HG02885 (cell line): ENCODE results near the gene UNC5A.

Source experiments
- ATAC-seq: cut with Tn5 transposase; IDR thresholded peaks from one replicate; pipeline ENCODE4 v1.9.1; 2021; ENCODE audit warnings: mild to moderate bottlenecking; ENCODE audit not compliant: unreplicated experiment, poor library complexity

Gene UNC5A

GRCh38 chr5:176888865-176889165, 78.5 kb downstream of the UNC5A start:
- no peak for ATAC-seq

GRCh38 chr5:176889321-176890280, 79.2 kb downstream of the UNC5A start:
- ATAC-seq = no peak

- ATAC-seq = no peak
Observed at GRCh38 chr5:176890455-176891330, 80.3 kb downstream of the UNC5A start.

- no peak for ATAC-seq
Observed at GRCh38 chr5:176891331-176891958, 81.1 kb downstream of the UNC5A start.

- no peak for ATAC-seq
Observed at GRCh38 chr5:176892663-176893062, 82.3 kb downstream of the UNC5A start.

- no peak for ATAC-seq
Observed at GRCh38 chr5:176894298-176894697, 83.9 kb downstream of the UNC5A start.

- ATAC-seq = no peak
Observed at GRCh38 chr5:176895831-176896230, 85.5 kb downstream of the UNC5A start.

GRCh38 chr5:176897263-176897662, 86.9 kb downstream of the UNC5A start:
- ATAC-seq = no peak

DNA sequence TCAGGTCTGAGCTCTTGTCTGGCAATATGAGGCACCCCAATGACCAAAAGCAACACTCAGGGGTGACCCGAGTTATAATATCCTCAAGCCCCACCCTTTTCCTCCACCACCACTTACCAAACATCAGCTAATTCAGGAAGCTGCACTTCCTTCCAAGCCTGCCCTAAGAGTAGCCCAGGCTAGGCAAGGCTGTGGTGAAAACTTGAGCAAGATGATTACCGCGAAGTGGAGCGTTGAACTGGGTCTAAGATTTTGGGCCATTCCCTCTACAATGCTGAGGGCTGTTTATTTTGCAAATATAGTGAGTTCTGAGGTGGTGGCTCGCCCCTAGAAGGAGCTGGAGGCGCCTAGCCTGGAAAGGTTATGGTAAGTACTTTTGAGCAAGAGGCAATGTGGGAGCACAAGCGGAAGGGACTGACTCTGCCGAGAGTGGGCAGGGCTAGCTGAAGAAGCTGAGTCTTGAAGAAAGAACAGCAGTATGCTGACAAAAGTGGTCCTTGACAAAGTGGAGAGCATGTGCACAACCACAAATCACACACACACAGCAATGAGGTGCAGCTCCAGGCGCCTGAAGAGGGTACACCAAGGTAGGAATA, 89.0 kb downstream of the UNC5A start, which contains the start of gene HK3:
HK3 (minus strand) TSS at position 51 of the 596 bp plus-strand sequence. CDS start 3,187 bp downstream, outside the sequence.
- ATAC-seq = no peak

DNA sequence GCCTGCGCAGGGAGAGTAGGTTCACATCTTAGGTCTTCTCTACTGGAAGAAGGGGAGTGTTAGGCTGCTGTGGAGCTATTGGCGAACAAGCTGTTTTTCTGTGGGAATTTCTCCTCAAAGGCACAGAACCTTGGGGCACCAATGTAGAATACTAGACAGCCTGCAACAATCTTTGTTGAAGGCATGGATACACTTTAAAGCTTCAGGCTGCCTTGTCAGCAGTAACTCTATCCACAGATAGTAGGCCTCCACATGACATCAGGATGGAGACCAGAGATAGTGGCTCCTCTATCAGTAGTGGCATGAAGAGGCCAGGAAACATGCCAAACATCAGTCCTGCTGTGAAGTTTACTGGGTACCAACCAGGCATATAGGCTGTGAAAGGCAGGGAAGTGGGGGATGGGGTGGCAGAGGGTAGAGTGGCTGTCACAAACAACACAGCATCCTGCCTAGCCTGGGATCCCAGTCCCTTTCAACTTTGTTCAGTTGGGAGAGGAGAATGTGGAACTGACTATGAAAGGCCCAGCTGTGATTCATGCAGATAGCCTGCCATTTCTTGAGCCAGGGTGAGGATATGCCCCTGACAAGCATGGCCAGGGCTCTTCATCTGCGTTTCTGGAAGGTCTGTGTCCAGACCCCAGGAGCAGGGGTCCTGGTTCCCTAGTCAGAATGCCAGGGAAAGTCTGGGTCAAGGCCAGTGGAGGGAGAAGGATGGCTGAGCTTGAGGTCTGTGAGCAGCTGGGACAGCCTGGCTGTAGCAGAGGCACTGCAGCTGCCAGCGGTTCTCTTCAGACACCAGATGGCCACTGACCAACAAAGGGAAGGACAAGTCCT, 89.8 kb downstream of the UNC5A start:
- ATAC-seq = no peak

DNA sequence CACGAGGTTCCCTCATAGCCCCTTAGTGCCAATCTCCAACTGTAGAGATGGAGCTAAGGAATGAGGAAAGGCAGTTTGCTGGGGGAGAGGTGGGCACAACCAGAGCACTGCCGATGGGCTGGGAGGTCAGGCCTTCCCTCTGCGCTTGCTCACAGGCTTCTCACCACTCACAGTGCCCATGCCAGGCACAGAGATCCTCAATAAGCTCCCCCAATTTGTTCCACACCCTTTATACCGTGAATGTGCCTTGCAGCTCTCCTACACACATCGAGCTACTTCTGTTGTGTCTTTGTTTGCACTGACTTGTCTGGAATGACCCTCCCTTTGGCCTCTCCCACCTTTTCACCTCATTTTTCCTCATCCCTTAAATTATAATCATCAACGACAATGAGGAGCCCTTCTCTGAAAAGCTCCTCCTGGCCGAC, 90.4 kb downstream of the UNC5A start:
- no peak for ATAC-seq

DNA sequence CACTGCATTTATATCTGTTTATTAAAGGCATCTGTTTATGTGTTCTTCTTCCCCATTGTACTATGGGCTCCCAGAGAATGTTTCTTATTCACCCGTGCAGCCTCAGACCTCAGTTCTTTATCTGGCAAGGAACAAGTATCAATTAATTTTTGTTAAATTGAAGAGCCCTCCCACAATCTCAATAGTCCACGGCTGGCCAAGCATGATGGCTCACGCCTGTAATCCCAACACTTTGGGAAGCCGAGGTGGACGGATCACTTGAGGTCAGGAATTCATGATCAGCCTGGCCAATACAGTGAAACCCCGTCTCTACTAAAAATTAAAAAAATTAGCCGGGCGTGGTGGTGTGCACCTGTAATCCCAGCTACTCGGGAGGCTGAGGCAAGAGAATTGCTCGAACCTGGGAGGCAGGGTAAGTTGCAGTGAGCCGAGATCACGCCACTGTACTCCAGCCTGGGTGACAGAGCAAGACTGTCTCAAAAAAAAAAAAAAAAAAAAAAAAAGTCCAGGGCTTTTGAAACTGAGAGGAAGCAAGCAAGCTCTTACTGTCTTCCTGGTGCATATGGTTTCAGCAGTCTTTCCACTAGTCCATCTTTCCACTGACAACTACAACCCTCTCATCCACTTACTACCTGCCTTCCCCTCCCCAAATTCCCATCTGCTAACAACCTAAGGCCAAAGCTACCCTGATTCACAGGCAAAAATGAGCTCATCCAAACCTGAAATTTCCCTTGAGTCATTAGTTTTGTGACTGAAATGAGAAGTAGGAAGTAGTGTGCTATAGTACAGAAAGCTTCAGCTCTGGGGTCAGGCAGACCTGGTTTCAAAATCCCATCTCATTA, 91.1 kb downstream of the UNC5A start:
- peak; percentile 56 for ATAC-seq

- ATAC-seq = no peak
Observed at GRCh38 chr5:176902102-176902814, 91.9 kb downstream of the UNC5A start.

- no peak for ATAC-seq
Observed at GRCh38 chr5:176902911-176903664, 92.7 kb downstream of the UNC5A start.

DNA sequence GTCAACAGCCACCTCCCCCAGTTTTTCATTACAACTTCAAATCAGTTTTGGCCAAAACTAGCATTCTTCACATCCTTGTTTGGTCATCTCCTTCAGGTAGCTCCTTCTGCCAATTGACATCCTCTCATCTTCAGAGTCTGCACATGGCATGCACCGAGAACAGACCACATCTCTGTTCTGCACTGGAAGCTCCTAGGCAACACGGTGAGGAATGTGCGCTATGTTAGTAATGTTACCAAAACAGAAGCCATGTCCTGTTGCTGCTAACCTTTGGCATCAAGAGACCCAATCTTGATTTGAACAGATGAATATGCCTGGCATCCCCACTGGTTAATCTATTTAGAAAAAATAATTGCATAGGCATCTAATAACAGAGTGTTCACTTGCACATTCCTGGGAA, 93.9 kb downstream of the UNC5A start:
- ATAC-seq = no peak

GRCh38 chr5:176906126-176906525, 95.8 kb downstream of the UNC5A start:
- ATAC-seq = no peak

- no peak for ATAC-seq
Observed at GRCh38 chr5:176906796-176907195, 96.4 kb downstream of the UNC5A start.
